GM19351 (cell line): ENCODE data around the gene ADAM23.

Experiments used
- ATAC-seq: cut with Tn5 transposase; IDR thresholded peaks from one replicate; pipeline ENCODE4 v1.9.1; 2021; ENCODE audit warnings: mild to moderate bottlenecking, moderate library complexity; ENCODE audit not compliant: unreplicated experiment

Gene ADAM23

GRCh38 chr2:206562375-206562774 lies 119.0 kb downstream of the ADAM23 start:
- ATAC-seq: no peak

- ATAC-seq: no peak
Observed at GRCh38 chr2:206563374-206563773, 120.0 kb downstream of the ADAM23 start.

GRCh38 chr2:206565666-206566065 lies 122.3 kb downstream of the ADAM23 start:
- no peak for ATAC-seq

- no peak for ATAC-seq
Observed at GRCh38 chr2:206569470-206569869, 126.1 kb downstream of the ADAM23 start.

- no peak for ATAC-seq
Observed at GRCh38 chr2:206570199-206570598, 126.9 kb downstream of the ADAM23 start.

- no peak for ATAC-seq
Observed at GRCh38 chr2:206572725-206573124, 129.4 kb downstream of the ADAM23 start.

- no peak for ATAC-seq
Observed at GRCh38 chr2:206573793-206574192, 130.5 kb downstream of the ADAM23 start.

GRCh38 chr2:206584323-206585116 lies 141.2 kb downstream of the ADAM23 start:
- no peak for ATAC-seq

- ATAC-seq: no peak
Observed at GRCh38 chr2:206585335-206585734, 142.0 kb downstream of the ADAM23 start.

GRCh38 chr2:206586609-206587008 lies 143.3 kb downstream of the ADAM23 start:
- ATAC-seq: no peak

- no peak for ATAC-seq
Observed at GRCh38 chr2:206597717-206598218, 154.4 kb downstream of the ADAM23 start.

- ATAC-seq: no peak
Observed at GRCh38 chr2:206603243-206603642, 159.9 kb downstream of the ADAM23 start.

- ATAC-seq: no peak
Observed at GRCh38 chr2:206610451-206610850, 167.1 kb downstream of the ADAM23 start.

GRCh38 chr2:206611191-206611590 lies 167.9 kb downstream of the ADAM23 start:
- no peak for ATAC-seq

GRCh38 chr2:206611736-206612135 lies 168.4 kb downstream of the ADAM23 start:
- no peak for ATAC-seq

GRCh38 chr2:206614811-206615210 lies 171.5 kb downstream of the ADAM23 start:
- ATAC-seq: no peak

GRCh38 chr2:206615417-206616089 lies 172.2 kb downstream of the ADAM23 start:
- ATAC-seq: no peak

- no peak for ATAC-seq
Observed at GRCh38 chr2:206616151-206616550, 172.8 kb downstream of the ADAM23 start.

- ATAC-seq: no peak
Observed at GRCh38 chr2:206619011-206619410, 175.7 kb downstream of the ADAM23 start.

GRCh38 chr2:206626108-206626507 lies 182.8 kb downstream of the ADAM23 start:
- ATAC-seq: no peak

- no peak for ATAC-seq
Observed at GRCh38 chr2:206627632-206628031, 184.3 kb downstream of the ADAM23 start.

- ATAC-seq: no peak
Observed at GRCh38 chr2:206631340-206631739, 188.0 kb downstream of the ADAM23 start.
